ENCODE results near the gene UGP2. TPM values are rescaled to one million over a fixed set of nuclear protein-coding genes. Genes with fewer than 3 reads are reported as not detected.

The UGP2 gene
- total RNA-seq, 1 experiment from 2014 or later, result 89.5 TPM

DNA sequence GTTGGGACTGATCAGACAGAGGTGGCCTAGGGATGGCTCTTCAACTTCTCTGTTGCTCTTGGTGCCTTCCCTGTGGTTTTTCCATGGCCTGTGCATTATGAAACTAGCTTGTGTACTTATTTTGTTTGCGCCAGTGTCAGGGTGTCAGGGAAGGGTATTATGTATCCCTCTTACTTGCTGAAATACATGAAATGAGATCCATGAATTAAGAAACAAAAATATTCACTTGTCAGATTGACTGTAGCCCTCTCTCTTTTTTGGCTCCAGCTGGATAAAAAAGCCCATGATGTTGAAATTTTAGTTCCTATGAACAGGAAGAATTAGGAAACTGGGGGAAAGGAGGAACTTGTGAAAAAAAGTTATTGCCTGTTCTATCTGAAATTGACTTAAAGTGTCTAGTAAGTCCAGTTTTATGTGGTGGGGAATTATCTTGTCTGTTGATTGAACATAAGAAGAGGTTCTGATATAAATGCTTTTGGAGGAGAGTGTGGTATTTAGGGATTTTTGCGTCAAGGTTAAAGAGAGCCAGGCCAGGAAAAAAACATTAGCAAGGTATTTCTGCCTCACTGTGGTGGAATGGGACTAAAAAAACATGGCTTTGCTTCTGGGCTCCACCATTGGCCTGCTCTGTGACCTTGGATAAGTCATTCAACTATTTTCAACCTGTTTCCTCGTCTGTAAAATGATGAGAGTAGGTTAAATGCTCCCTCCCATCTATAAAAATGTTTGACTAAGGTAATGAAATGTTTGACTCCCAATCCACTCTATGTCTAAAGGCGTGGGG, 12.0 kb downstream of the UGP2 start:
- POLR2A ChIA-PET (ENCODE audit: unreplicated experiment), result interaction anchor here (0.7 kb wide), 1 partner anchor 167 kb away, joined by 3 read pairs; no protein-coding TSS in a partner anchor

GRCh38 chr2:63855418-63856302, 14.0 kb downstream of the UGP2 start:
- Histone ChIP-seq H3K4me3 (no peak overlapping the region), H4K20me1 (ENCODE audit: insufficient read depth) (no peaks in the 10 kb centered on the region), H3K27me3 (ENCODE audit: insufficient read depth, low read depth) (no peaks in the 10 kb centered on the region), H3K9me3 (ENCODE audit: insufficient read depth, low read depth) (no peaks in the 10 kb centered on the region), H3K36me3 (ENCODE audit: low read depth) (peaks cover 29% of the 10 kb centered on the region), H3K27ac (no peak overlapping the region), H3F3A (ENCODE audit: insufficient read depth, low read depth) (no peaks in the 10 kb centered on the region), H3K79me2 (ENCODE audit: low read depth) (peaks cover 55% of the 10 kb centered on the region), H3K9me2 (ENCODE audit: insufficient read depth) (no peaks in the 10 kb centered on the region; the same call in 1 of the 2 replicates), H3K4me1 (replicated peaks; ENCODE audit: insufficient read depth) (no peaks in the 10 kb centered on the region), H3K4me2 (no peak overlapping the region), H2AFZ (no peak overlapping the region)
- intact Hi-C loops (cut with micrococcal nuclease; ENCODE audit: unreplicated experiment), result no loop called here
- no peak for DNase-seq
- BruUV-seq (replicated peaks), result no TSS peak
- ChIA-PET CTCF (no interaction called here), POLR2A (ENCODE audit: unreplicated experiment) (no interaction called here)
- TF ChIP-seq EZH2 (IDR thresholded peaks at IDR 0.05; ENCODE audit: low read depth) (no peak), CTCF (conservative IDR thresholded peaks at IDR 0.05) (no peak)

More for the DNA sequence above, 12.0 kb downstream of the UGP2 start:
- no peaks in the 10 kb centered on the region for H3K27me3 ChIP-seq (ENCODE audit: insufficient read depth, low read depth)
- H3K27ac ChIP-seq, result no peak overlapping the region
- H3K4me1 ChIP-seq (replicated peaks; ENCODE audit: insufficient read depth), result no peaks in the 10 kb centered on the region
- DNase-seq, result no peak
- peaks cover 15% of the 10 kb centered on the region; the same call in 1 of the 2 replicates for H3K36me3 ChIP-seq (ENCODE audit: low read depth)
- H3K79me2 ChIP-seq (ENCODE audit: low read depth), result peaks cover 74% of the 10 kb centered on the region
- TF ChIP-seq CTCF (conservative IDR thresholded peaks at IDR 0.05) (no peak), EZH2 (IDR thresholded peaks at IDR 0.05; ENCODE audit: low read depth) (no peak)
- CTCF ChIA-PET, result no interaction called here
- BruUV-seq (replicated peaks), result no TSS peak
- peaks cover 5% of the 10 kb centered on the region; the same call in 1 of the 2 replicates for H3F3A ChIP-seq (ENCODE audit: insufficient read depth, low read depth)
- intact Hi-C loops (cut with micrococcal nuclease; ENCODE audit: unreplicated experiment), result no loop called here
- H3K9me2 ChIP-seq (ENCODE audit: insufficient read depth), result no peaks in the 10 kb centered on the region
- H3K4me3 ChIP-seq, result no peak overlapping the region
- no peaks in the 10 kb centered on the region for H3K9me3 ChIP-seq (ENCODE audit: insufficient read depth, low read depth)
- no peak overlapping the region for H2AFZ ChIP-seq
- H4K20me1 ChIP-seq (ENCODE audit: insufficient read depth), result no peaks in the 10 kb centered on the region
- no peak overlapping the region for H3K4me2 ChIP-seq

- Histone ChIP-seq H3K9me3 (ENCODE audit: insufficient read depth, low read depth) (no peaks in the 10 kb centered on the region), H3K4me3 (no peak overlapping the region), H3K27ac (no peak overlapping the region), H3K79me2 (ENCODE audit: low read depth) (peaks cover 49% of the 10 kb centered on the region), H2AFZ (no peak overlapping the region), H3K4me2 (no peak overlapping the region), H3F3A (ENCODE audit: insufficient read depth, low read depth) (no peaks in the 10 kb centered on the region), H3K9me2 (ENCODE audit: insufficient read depth) (no peaks in the 10 kb centered on the region; the same call in 1 of the 2 replicates), H3K27me3 (ENCODE audit: insufficient read depth, low read depth) (no peaks in the 10 kb centered on the region), H3K36me3 (ENCODE audit: low read depth) (peaks cover 29% of the 10 kb centered on the region), H3K4me1 (replicated peaks; ENCODE audit: insufficient read depth) (no peaks in the 10 kb centered on the region), H4K20me1 (ENCODE audit: insufficient read depth) (no peaks in the 10 kb centered on the region)
- ChIA-PET POLR2A (ENCODE audit: unreplicated experiment) (no interaction called here), CTCF (no interaction called here)
- DNase-seq, result no peak
- no TSS peak for BruUV-seq (replicated peaks)
- intact Hi-C loops (cut with micrococcal nuclease; ENCODE audit: unreplicated experiment), result no loop called here
- no peak for TF ChIP-seq CTCF (conservative IDR thresholded peaks at IDR 0.05)
- no peak for TF ChIP-seq EZH2 (IDR thresholded peaks at IDR 0.05; ENCODE audit: low read depth)
These were observed 14.6 kb downstream of the UGP2 start for GRCh38 chr2:63856303-63856603.
